Mesothelial cell of epicardium (in vitro differentiated cells): ENCODE measurements around the gene TRIM61. TPM values are rescaled to one million over a fixed set of nuclear protein-coding genes. Genes with fewer than 3 reads are reported as not detected.
"Not testable (repeated sequence)": the region's sequence is repeated elsewhere in the genome, so short reads cannot be mapped to it uniquely, and the experiment has no call there.

Source experiments
- DNase-seq, 2 experiments: peaks; one replicate each; pipeline ENCODE4 v3.0.0; 2021; ENCODE audit warnings: low spot score in 2 of 2; ENCODE audit not compliant: unreplicated experiment in 2 of 2
- H3K27ac Mint-ChIP-seq: 2 replicates; pipeline ENCODE4 v1.8.0; 2021; ENCODE audit warnings: mixed read lengths
- H3K27me3 Mint-ChIP-seq: 2 replicates; pipeline ENCODE4 v1.8.0; 2021; ENCODE audit warnings: low read depth, mixed read lengths
- H3K36me3 Mint-ChIP-seq: 2 replicates; pipeline ENCODE4 v1.8.0; 2021; ENCODE audit warnings: mixed read lengths
- H3K4me1 Mint-ChIP-seq: 2 replicates; pipeline ENCODE4 v1.8.0; 2021; ENCODE audit warnings: mixed read lengths
- H3K4me3 Mint-ChIP-seq: 2 replicates; pipeline ENCODE4 v1.8.0; 2021; ENCODE audit warnings: mild to moderate bottlenecking, moderate library complexity, mixed read lengths
- H3K9me3 Mint-ChIP-seq: 2 replicates; pipeline ENCODE4 v1.8.0; 2021; ENCODE audit warnings: mixed read lengths
- total RNA-seq: library from RNA; stranded (reverse); gene quantifications from 3 replicates; pipeline ENCODE4 v1.2.1, GENCODE V29; 2021
- TF ChIP-seq, protein P1 (sequence below): fragments of 200-600 bp; sonication (generic); IDR thresholded peaks from one replicate; pipeline ENCODE4 v1.5.0; 2021; ENCODE audit warnings: antibody characterized with exemption; ENCODE audit not compliant: unreplicated experiment

TRIM61 gene
- total RNA-seq, 1 donor from 2014 or later: 2.4 TPM

DNA sequence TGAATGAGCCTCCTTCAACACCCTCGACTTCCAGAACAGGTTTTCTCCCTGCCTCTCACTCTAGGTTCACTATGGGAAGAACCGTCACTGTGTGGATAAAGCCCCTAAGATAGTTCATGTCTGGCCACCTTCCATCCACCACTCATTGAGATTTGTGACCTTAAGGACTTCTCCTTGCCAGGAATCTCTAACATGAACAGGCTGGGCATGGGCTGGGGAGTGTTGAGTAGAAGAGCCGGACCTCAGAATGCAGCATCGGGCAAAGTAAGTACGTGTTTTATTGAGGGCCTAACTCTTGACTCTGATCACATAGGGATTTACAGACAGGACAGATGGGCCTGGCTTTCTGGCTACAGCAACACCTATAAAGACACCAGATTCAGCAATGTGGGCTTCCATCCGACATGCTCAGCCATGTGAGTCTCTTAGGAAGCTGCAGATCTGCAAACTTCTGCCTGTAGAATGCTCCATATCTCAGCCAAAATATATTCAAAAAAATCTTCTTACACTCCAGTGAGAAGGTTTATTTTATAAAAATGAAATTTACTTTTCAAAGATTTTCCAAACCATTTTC is 28.0 kb upstream of the TRIM61 start:
- Mint-ChIP-seq H3K36me3 (no peaks in the 10 kb centered on the region), H3K9me3 (no peaks in the 10 kb centered on the region), H3K4me1 (no peaks in the 10 kb centered on the region), H3K27me3 (peaks cover 1% of the 10 kb centered on the region), H3K27ac (no peak overlapping the region), H3K4me3 (no peak overlapping the region)
- TF ChIP-seq, protein P1, sequence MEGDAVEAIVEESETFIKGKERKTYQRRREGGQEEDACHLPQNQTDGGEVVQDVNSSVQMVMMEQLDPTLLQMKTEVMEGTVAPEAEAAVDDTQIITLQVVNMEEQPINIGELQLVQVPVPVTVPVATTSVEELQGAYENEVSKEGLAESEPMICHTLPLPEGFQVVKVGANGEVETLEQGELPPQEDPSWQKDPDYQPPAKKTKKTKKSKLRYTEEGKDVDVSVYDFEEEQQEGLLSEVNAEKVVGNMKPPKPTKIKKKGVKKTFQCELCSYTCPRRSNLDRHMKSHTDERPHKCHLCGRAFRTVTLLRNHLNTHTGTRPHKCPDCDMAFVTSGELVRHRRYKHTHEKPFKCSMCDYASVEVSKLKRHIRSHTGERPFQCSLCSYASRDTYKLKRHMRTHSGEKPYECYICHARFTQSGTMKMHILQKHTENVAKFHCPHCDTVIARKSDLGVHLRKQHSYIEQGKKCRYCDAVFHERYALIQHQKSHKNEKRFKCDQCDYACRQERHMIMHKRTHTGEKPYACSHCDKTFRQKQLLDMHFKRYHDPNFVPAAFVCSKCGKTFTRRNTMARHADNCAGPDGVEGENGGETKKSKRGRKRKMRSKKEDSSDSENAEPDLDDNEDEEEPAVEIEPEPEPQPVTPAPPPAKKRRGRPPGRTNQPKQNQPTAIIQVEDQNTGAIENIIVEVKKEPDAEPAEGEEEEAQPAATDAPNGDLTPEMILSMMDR: no peak
- DNase-seq: no peak

DNA sequence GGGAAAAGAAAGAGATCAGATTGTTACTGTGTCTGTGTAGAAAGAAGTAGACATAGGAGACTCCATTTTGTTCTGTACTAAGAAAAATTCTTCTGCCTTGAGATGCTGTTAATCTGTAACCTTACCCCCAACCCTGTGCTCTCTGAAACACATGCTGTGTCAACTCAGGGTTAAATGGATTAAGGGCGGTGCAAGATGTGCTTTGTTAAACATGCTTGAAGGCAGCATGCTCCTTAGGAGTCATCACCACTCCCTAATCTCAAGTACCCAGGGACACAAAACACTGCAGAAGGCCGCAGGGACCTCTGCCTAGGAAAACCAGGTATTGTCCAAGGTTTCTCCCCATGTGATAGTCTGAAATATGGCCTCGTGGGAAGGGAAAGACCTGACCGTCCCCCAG is 24.5 kb upstream of the TRIM61 start:
- H3K36me3 Mint-ChIP-seq, H3K9me3 Mint-ChIP-seq, H3K4me3 Mint-ChIP-seq, H3K4me1 Mint-ChIP-seq, H3K27ac Mint-ChIP-seq, DNase-seq: not testable (repeated sequence)
- H3K27me3 Mint-ChIP-seq: peaks cover 20% of the 10 kb centered on the region

DNA sequence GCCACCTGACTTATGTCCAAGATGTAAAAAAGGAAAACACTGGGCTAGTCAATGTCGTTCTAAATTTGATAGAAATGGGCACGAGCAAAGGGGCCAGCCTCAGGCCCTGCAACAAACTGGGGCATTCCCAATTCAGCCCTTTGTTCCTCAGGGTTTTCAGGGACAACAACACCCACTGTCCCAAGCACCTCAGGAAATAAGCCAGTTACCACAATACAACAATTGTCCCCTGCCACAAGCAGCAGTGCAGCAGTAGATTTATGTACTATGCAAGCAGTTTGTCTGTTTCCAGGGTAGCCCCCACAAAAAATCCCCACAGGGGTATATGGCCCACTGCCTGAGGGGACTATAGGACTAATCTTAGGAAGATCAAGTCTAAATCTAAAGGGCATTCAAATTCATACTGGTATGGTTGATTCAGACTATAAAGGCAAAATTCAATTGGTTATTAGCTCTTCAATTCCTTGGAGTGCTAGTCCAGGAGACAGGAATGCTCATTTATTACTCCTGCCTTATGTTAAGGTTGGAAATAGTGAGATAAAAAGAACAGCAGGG is 21.1 kb upstream of the TRIM61 start:
- not testable (repeated sequence) for H3K4me3 Mint-ChIP-seq, H3K4me1 Mint-ChIP-seq, H3K27ac Mint-ChIP-seq, H3K36me3 Mint-ChIP-seq, DNase-seq, H3K9me3 Mint-ChIP-seq
- H3K27me3 Mint-ChIP-seq: peaks cover 25% of the 10 kb centered on the region

DNA sequence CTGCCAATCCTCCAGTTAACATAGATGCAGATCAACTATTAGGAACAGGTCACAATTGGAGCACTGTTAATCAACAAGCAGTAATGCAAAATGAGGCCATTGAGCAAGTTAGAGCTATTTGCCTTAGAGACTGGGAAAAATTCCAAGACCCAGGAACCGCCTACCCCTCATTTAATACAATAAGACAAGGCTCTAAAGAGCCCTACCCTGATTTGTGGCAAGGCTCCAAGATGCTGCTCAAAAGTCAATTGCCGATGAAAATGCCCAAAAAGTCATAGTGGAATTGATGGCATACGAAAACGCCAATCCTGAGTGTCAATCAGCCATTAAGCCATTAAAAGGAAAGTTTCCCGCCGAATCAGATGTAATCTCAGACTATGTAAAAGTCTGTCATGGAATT is 20.5 kb upstream of the TRIM61 start:
- TF ChIP-seq, protein P1: no peak
- no peaks in the 10 kb centered on the region for H3K36me3 Mint-ChIP-seq
- no peaks in the 10 kb centered on the region for H3K9me3 Mint-ChIP-seq
- no peaks in the 10 kb centered on the region for H3K4me1 Mint-ChIP-seq
- no peak overlapping the region for H3K4me3 Mint-ChIP-seq
- DNase-seq: no peak
- H3K27me3 Mint-ChIP-seq: peaks cover 25% of the 10 kb centered on the region
- no peak overlapping the region for H3K27ac Mint-ChIP-seq

DNA sequence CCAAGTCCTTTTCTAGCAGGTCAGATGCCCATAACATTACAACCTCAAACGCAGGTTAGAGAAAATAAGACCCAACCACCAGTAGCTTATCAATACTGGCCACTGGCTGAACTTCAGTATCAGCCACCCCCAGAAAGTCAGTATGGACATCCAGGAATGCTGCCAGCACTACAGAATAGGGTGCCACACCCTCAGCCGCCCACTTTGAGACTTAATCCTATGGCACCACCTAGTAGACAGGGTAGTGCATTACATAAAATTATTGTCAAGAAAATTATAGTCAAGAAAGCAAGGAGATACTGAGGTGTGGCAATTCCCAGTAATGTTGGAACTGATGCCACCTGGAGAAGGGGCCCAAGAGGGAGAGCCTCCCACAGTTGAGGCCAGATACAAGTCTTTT is 19.9 kb upstream of the TRIM61 start:
- no peaks in the 10 kb centered on the region for H3K36me3 Mint-ChIP-seq
- DNase-seq: no peak
- no peaks in the 10 kb centered on the region for H3K4me1 Mint-ChIP-seq
- no peak overlapping the region for H3K27ac Mint-ChIP-seq
- TF ChIP-seq, protein P1: no peak
- H3K27me3 Mint-ChIP-seq: peaks cover 25% of the 10 kb centered on the region
- no peaks in the 10 kb centered on the region for H3K9me3 Mint-ChIP-seq
- H3K4me3 Mint-ChIP-seq: no peak overlapping the region

DNA sequence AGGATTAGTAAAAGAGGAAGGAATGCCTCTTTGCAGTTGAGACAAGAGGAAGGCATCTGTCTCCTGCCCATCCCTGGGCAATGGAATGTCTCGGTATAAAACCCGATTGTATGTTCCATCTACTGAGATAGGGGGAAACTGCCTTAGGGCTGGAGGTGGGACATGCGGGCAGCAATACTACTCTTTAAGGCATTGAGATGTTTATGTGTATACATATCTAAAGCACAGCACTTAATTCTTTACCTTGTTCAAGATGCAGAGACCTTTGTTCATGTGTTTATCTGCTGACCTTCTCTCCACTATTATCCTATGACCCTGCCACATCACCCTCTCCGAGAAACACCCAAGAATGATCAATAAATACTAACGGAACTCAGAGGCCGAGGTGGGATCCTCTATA is 18.7 kb upstream of the TRIM61 start:
- H3K27me3 Mint-ChIP-seq: peaks cover 25% of the 10 kb centered on the region

DNA sequence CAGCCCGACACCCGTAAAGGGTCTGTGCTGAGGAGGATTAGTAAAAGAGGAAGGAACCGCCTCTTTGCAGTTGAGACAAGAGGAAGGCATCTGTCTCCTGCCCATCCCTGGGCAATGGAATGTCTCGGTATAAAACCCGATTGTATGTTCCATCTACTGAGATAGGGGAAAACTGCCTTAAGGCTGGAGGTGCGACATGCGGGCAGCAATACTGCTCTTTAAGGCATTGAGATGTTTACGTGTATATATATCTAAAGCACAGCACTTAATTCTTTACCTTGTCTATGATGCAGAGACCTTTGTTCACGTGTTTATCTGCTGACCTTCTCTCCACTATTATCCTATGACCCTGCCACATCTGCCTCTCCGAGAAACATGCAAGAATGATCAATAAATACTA is 13.3 kb upstream of the TRIM61 start:
- not testable (repeated sequence) for H3K36me3 Mint-ChIP-seq, H3K4me1 Mint-ChIP-seq, H3K27me3 Mint-ChIP-seq, H3K4me3 Mint-ChIP-seq, DNase-seq, H3K27ac Mint-ChIP-seq, H3K9me3 Mint-ChIP-seq

More for the DNA sequence above, 18.7 kb upstream of the TRIM61 start:
- not testable (repeated sequence) for H3K9me3 Mint-ChIP-seq, H3K4me3 Mint-ChIP-seq, H3K4me1 Mint-ChIP-seq, H3K36me3 Mint-ChIP-seq, H3K27ac Mint-ChIP-seq, DNase-seq

DNA sequence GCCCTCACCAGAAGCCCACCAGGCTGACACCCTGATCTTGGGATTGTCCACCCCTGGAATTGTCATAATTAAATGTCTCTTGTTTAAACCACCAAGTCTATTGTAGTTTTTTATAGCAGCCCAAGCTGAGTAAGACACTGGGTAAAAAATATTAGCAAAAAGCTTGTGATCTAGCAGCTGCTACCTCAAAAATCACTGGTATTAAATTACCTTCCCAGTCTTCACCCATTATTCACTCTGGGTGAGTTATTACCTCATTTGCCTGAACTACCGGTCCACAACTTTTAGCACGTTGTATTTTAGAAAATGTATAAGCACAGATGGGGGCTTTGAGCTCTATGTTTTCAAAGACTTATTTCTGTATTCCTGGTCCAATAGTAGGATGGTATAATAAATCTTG is 12.0 kb upstream of the TRIM61 start:
- Mint-ChIP-seq H3K36me3 (no peaks in the 10 kb centered on the region), H3K9me3 (no peaks in the 10 kb centered on the region), H3K4me1 (peaks cover 4% of the 10 kb centered on the region), H3K27ac (no peak overlapping the region), H3K27me3 (peaks cover 2% of the 10 kb centered on the region), H3K4me3 (no peak overlapping the region)
- TF ChIP-seq, protein P1: no peak
- DNase-seq: no peak

DNA sequence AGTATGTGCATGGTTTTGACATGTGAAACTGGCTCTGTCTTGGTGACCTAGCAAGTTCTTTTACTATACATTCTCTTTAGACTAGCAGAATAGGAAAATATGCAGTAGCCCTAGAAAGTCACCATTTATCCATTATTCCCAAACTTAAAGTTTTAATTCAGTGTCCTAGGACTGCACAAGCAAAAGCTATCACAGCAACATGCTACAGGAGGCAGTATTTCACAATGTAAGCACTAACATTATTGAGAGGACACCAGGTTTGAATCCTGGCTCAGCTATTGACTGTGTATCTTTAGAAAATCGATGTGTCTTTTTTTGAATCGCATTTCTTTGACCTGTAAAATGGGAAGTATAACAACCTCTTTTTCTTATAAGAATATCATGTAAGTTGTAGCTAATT is 5.5 kb downstream of the TRIM61 start:
- H3K36me3 Mint-ChIP-seq, H3K4me3 Mint-ChIP-seq, H3K4me1 Mint-ChIP-seq, H3K27me3 Mint-ChIP-seq, H3K27ac Mint-ChIP-seq, H3K9me3 Mint-ChIP-seq, DNase-seq: not testable (repeated sequence)
